Fibroblast of mammary gland (primary cell): ENCODE data around the gene LRIT1.

Experiments used
- DNase-seq: peaks from one replicate; pipeline ENCODE4 v3.0.0-alpha.2; 2010; ENCODE audit warnings: low read depth
- H3K4me3 ChIP-seq: 2 replicates; pipeline ENCODE4 v1.5.1; 2011; ENCODE audit warnings: low read depth, mild to moderate bottlenecking, low read length, moderate library complexity; ENCODE audit not compliant: control insufficient read depth
- CTCF ChIP-seq: conservative IDR thresholded peaks from 2 replicates; pipeline ENCODE4 v1.5.1; 2011; ENCODE audit warnings: low read depth, low read length, inconsistent platforms; ENCODE audit not compliant: control insufficient read depth, insufficient read depth

Gene LRIT1

GRCh38 chr10:84263716-84264115 is 22.4 kb upstream of the LRIT1 start:
- H3K4me3 ChIP-seq = no peak overlapping the region
- TF ChIP-seq CTCF = no peak
- DNase-seq = no peak

- H3K4me3 ChIP-seq = no peak overlapping the region
- TF ChIP-seq CTCF = no peak
- no peak for DNase-seq
Measured at GRCh38 chr10:84262190-84262956, 21.0 kb upstream of the LRIT1 start.

- no peak for TF ChIP-seq CTCF
- H3K4me3 ChIP-seq = no peak overlapping the region
- DNase-seq = no peak
Measured at GRCh38 chr10:84261236-84261915, 20.0 kb upstream of the LRIT1 start.

- no peak overlapping the region for H3K4me3 ChIP-seq
- TF ChIP-seq CTCF = no peak
- DNase-seq = no peak
Measured at GRCh38 chr10:84258034-84258695, 16.8 kb upstream of the LRIT1 start.

- no peak for DNase-seq
- H3K4me3 ChIP-seq = no peak overlapping the region
- TF ChIP-seq CTCF = no peak
Measured at GRCh38 chr10:84257343-84258020, 16.1 kb upstream of the LRIT1 start.

- H3K4me3 ChIP-seq = no peak overlapping the region
- TF ChIP-seq CTCF = peak; percentile 59
- peak; percentile 44 for DNase-seq
Measured at GRCh38 chr10:84256510-84257342, 15.4 kb upstream of the LRIT1 start.
